NOMO-1 (cell line): ENCODE measurements around the gene UGGT1.

Experiments
- DNase-seq, 2 experiments: peaks; one replicate each; lab custom pipeline; 2025; ENCODE audit not compliant: unreplicated experiment in 2 of 2; lab: John Stamatoyannopoulos, UW

UGGT1 gene

GRCh38 chr2:128215897-128216642, 125.1 kb downstream of the UGGT1 start:
- peak; percentile 35 to 54 for DNase-seq

- peak; percentile 14 to 55 for DNase-seq
These were observed 126.7 kb downstream of the UGGT1 start for GRCh38 chr2:128217671-128218070.

- DNase-seq, result no peak
These were observed 128.9 kb downstream of the UGGT1 start for GRCh38 chr2:128219891-128220290.

GRCh38 chr2:128227862-128228261, 136.9 kb downstream of the UGGT1 start:
- no peak for DNase-seq

- DNase-seq, result peak in 1 of 2 experiments; percentile 46
These were observed 137.9 kb downstream of the UGGT1 start for GRCh38 chr2:128228894-128229293.

GRCh38 chr2:128232965-128233789, 142.2 kb downstream of the UGGT1 start:
- DNase-seq, result peak; percentile 64 to 73

GRCh38 chr2:128233790-128234395, 142.9 kb downstream of the UGGT1 start:
- DNase-seq, result no peak

GRCh38 chr2:128234613-128235012, 143.6 kb downstream of the UGGT1 start:
- DNase-seq, result no peak

GRCh38 chr2:128235581-128235980, 144.6 kb downstream of the UGGT1 start:
- no peak for DNase-seq

- DNase-seq, result no peak
These were observed 145.6 kb downstream of the UGGT1 start for GRCh38 chr2:128236491-128237035.

- DNase-seq, result no peak
These were observed 146.1 kb downstream of the UGGT1 start for GRCh38 chr2:128237081-128237534.

GRCh38 chr2:128237911-128238697, 147.1 kb downstream of the UGGT1 start:
- DNase-seq, result no peak

- no peak for DNase-seq
These were observed 150.9 kb downstream of the UGGT1 start for GRCh38 chr2:128241896-128242295.
